Trophoblast cell (in vitro differentiated cells and primary cell): ENCODE measurements around the gene CALN1.

Source experiments
- DNase-seq, 2 donors: peaks; one replicate each; pipeline ENCODE4 v3.0.0-alpha.2; 2016
- H2AFZ ChIP-seq: 2 replicates; pipeline ENCODE4 v1.6.1; 2013; ENCODE audit warnings: low read length, moderate library complexity, mild to moderate bottlenecking; ENCODE audit not compliant: insufficient read depth, poor library complexity
- H2AK5ac ChIP-seq: 2 replicates; pipeline ENCODE4 v1.6.1; 2013; ENCODE audit warnings: mild to moderate bottlenecking, low read length
- H2BK120ac ChIP-seq: 2 replicates; pipeline ENCODE4 v1.6.1; 2013; ENCODE audit warnings: low read length, mild to moderate bottlenecking, moderate library complexity; ENCODE audit not compliant: insufficient read depth, poor library complexity
- H2BK12ac ChIP-seq: 2 replicates; pipeline ENCODE4 v1.6.1; 2013; ENCODE audit warnings: mild to moderate bottlenecking, low read length, moderate library complexity
- H2BK5ac ChIP-seq: 2 replicates; pipeline ENCODE4 v1.6.1; 2013; ENCODE audit warnings: low read length, low read depth, moderate library complexity, mild to moderate bottlenecking; ENCODE audit not compliant: poor library complexity
- H3K14ac ChIP-seq: 2 replicates; pipeline ENCODE4 v1.6.1; 2013; ENCODE audit warnings: mild to moderate bottlenecking, low read length
- H3K18ac ChIP-seq: 2 replicates; pipeline ENCODE4 v1.6.1; 2013; ENCODE audit warnings: mild to moderate bottlenecking, low read length
- H3K23ac ChIP-seq: 2 replicates; pipeline ENCODE4 v1.6.1; 2013; ENCODE audit warnings: low read length
- H3K27ac ChIP-seq: 2 replicates; pipeline ENCODE4 v1.5.1; 2013; ENCODE audit warnings: low read depth, mild to moderate bottlenecking, inconsistent platforms, low read length, moderate library complexity
- H3K27me3 ChIP-seq: 2 replicates; pipeline ENCODE4 v1.6.1; 2013; ENCODE audit warnings: inconsistent platforms, mild to moderate bottlenecking, low read length, moderate library complexity; ENCODE audit not compliant: insufficient read depth
- H3K36me3 ChIP-seq, 2 experiments: 1 replicate in 1 of 2; 2 replicates in 1 of 2; pipeline ENCODE4 v1.6.1; 2013; ENCODE audit warnings: low read length in 2 of 2, mild to moderate bottlenecking in 2 of 2, moderate library complexity in 1 of 2; ENCODE audit not compliant: insufficient read depth in 2 of 2, control insufficient read depth in 1 of 2
- H3K4ac ChIP-seq: 2 replicates; pipeline ENCODE4 v1.6.1; 2013; ENCODE audit warnings: low read depth, mild to moderate bottlenecking, low read length, moderate library complexity
- H3K4me1 ChIP-seq, 2 experiments: 1 replicate in 1 of 2; 2 replicates in 1 of 2; pipeline ENCODE4 v1.6.1; 2013; ENCODE audit warnings: low read length in 2 of 2, mild to moderate bottlenecking in 2 of 2, moderate library complexity in 1 of 2; ENCODE audit not compliant: insufficient read depth in 2 of 2, control insufficient read depth in 1 of 2
- H3K4me2 ChIP-seq: 2 replicates; pipeline ENCODE4 v1.6.1; 2013; ENCODE audit warnings: inconsistent platforms, mild to moderate bottlenecking, low read length, moderate library complexity
- H3K4me3 ChIP-seq: 2 replicates; pipeline ENCODE4 v1.5.1; 2013; ENCODE audit warnings: mild to moderate bottlenecking, low read depth, low read length, inconsistent platforms
- H3K79me1 ChIP-seq: one replicate; pipeline ENCODE4 v1.6.1; 2013; ENCODE audit warnings: low read length
- H3K79me2 ChIP-seq: 2 replicates; pipeline ENCODE4 v1.6.1; 2013; ENCODE audit warnings: low read length, mild to moderate bottlenecking; ENCODE audit not compliant: control insufficient read depth, insufficient read depth, poor library complexity
- H3K9ac ChIP-seq: 2 replicates; pipeline ENCODE4 v1.6.1; 2013; ENCODE audit warnings: mild to moderate bottlenecking, low read length
- H3K9me3 ChIP-seq: 2 replicates; pipeline ENCODE4 v1.6.1; 2013; ENCODE audit warnings: low read depth, mild to moderate bottlenecking, control low read depth, inconsistent platforms, low read length; ENCODE audit not compliant: insufficient read depth
- H4K12ac ChIP-seq: 2 replicates; pipeline ENCODE4 v1.6.1; 2013; ENCODE audit warnings: low read depth, mild to moderate bottlenecking, low read length, moderate library complexity
- H4K8ac ChIP-seq: 2 replicates; pipeline ENCODE4 v1.6.1; 2013; ENCODE audit warnings: low read depth, mild to moderate bottlenecking, low read length, moderate library complexity
- H4K91ac ChIP-seq: one replicate; pipeline ENCODE4 v1.6.1; 2013; ENCODE audit warnings: low read depth, mild to moderate bottlenecking, low read length, moderate library complexity
- WGBS: extraction: QIAGEN DNeasy Blood & Tissue Kit; methylation state at CpG from one replicate; pipeline ENCODE4 v1.1.7; 2013; ENCODE audit warnings: missing lambda C conversion rate; ENCODE audit not compliant: insufficient read length, insufficient coverage; ENCODE audit errors: extremely low coverage; 5-methylcytosine and 5-hydroxymethylcytosine counted together

The CALN1 gene

GRCh38 chr7:71753956-71754664 is 658.0 kb downstream of the CALN1 start:
- no peak overlapping the region for H3K18ac ChIP-seq
- no peak overlapping the region for H2BK5ac ChIP-seq
- no peak overlapping the region for H3K9ac ChIP-seq
- H3K4ac ChIP-seq, result no peak overlapping the region
- H2AK5ac ChIP-seq, result no peak overlapping the region
- H3K14ac ChIP-seq, result no peak overlapping the region
- no peaks in the 10 kb centered on the region for H3K27me3 ChIP-seq
- no peaks in the 10 kb centered on the region for H3K79me1 ChIP-seq
- DNase-seq, result no peak
- no peak overlapping the region for H3K27ac ChIP-seq
- H3K9me3 ChIP-seq, result peaks cover 3% of the 10 kb centered on the region
- H4K12ac ChIP-seq, result no peak overlapping the region
- no peak overlapping the region for H2AFZ ChIP-seq
- no peaks in the 10 kb centered on the region for H3K79me2 ChIP-seq
- H4K8ac ChIP-seq, result no peak overlapping the region
- H3K4me2 ChIP-seq, result no peak overlapping the region
- no peak overlapping the region for H4K91ac ChIP-seq
- H3K36me3 ChIP-seq, result no peaks in the 10 kb centered on the region
- H3K4me3 ChIP-seq, result no peak overlapping the region
- H3K23ac ChIP-seq, result no peak overlapping the region
- H3K4me1 ChIP-seq, result peaks cover 0 to 2% of the 10 kb centered on the region in 2 experiments
- no CpG with 5 or more reads among the region's 9 CpGs for WGBS
- no peak overlapping the region for H2BK120ac ChIP-seq
- H2BK12ac ChIP-seq, result no peak overlapping the region

GRCh38 chr7:71753236-71753635 is 658.9 kb downstream of the CALN1 start:
- H4K12ac ChIP-seq, result no peak overlapping the region
- no peak overlapping the region for H3K27ac ChIP-seq
- no peak overlapping the region for H2BK5ac ChIP-seq
- no peak overlapping the region for H4K91ac ChIP-seq
- H2AFZ ChIP-seq, result no peak overlapping the region
- H3K4me3 ChIP-seq, result no peak overlapping the region
- H4K8ac ChIP-seq, result no peak overlapping the region
- 96% methylated on average over 2 of the region's 2 CpGs for WGBS
- no peak overlapping the region for H2BK120ac ChIP-seq
- H3K4me1 ChIP-seq, result peaks cover 0 to 2% of the 10 kb centered on the region in 2 experiments
- H3K14ac ChIP-seq, result no peak overlapping the region
- no peaks in the 10 kb centered on the region for H3K79me2 ChIP-seq
- H3K9ac ChIP-seq, result no peak overlapping the region
- H3K4ac ChIP-seq, result no peak overlapping the region
- peaks cover 4% of the 10 kb centered on the region for H3K9me3 ChIP-seq
- H2AK5ac ChIP-seq, result no peak overlapping the region
- no peaks in the 10 kb centered on the region for H3K79me1 ChIP-seq
- H3K23ac ChIP-seq, result no peak overlapping the region
- no peaks in the 10 kb centered on the region for H3K36me3 ChIP-seq
- no peak overlapping the region for H3K18ac ChIP-seq
- no peak overlapping the region for H2BK12ac ChIP-seq
- H3K4me2 ChIP-seq, result no peak overlapping the region
- no peaks in the 10 kb centered on the region for H3K27me3 ChIP-seq
- DNase-seq, result no peak

- Histone ChIP-seq H2AK5ac (no peak overlapping the region), H2BK5ac (no peak overlapping the region), H3K79me2 (no peaks in the 10 kb centered on the region), H3K9me3 (peaks cover 4% of the 10 kb centered on the region), H3K23ac (no peak overlapping the region), H3K4ac (no peak overlapping the region), H3K27me3 (no peaks in the 10 kb centered on the region), H2AFZ (no peak overlapping the region), H3K18ac (no peak overlapping the region), H3K79me1 (no peaks in the 10 kb centered on the region), H3K9ac (no peak overlapping the region), H2BK120ac (no peak overlapping the region), H3K27ac (no peak overlapping the region), H4K12ac (no peak overlapping the region), H4K8ac (no peak overlapping the region), H2BK12ac (no peak overlapping the region), H4K91ac (no peak overlapping the region), H3K36me3 (no peaks in the 10 kb centered on the region), H3K4me1 (peaks cover 0 to 2% of the 10 kb centered on the region in 2 experiments), H3K14ac (no peak overlapping the region), H3K4me2 (peak overlapping the region; percentile 46), H3K4me3 (no peak overlapping the region)
- peak in 1 of 2 donors; percentile 39 for DNase-seq
- no CpG with 5 or more reads among the region's 43 CpGs for WGBS
These were observed 659.8 kb downstream of the CALN1 start for GRCh38 chr7:71752171-71752935.

- no peak overlapping the region for H2BK120ac ChIP-seq
- no peak overlapping the region for H3K27ac ChIP-seq
- peaks cover 0 to 2% of the 10 kb centered on the region in 2 experiments for H3K4me1 ChIP-seq
- no peaks in the 10 kb centered on the region for H3K27me3 ChIP-seq
- H3K23ac ChIP-seq, result no peak overlapping the region
- no peak overlapping the region for H3K9ac ChIP-seq
- no peak overlapping the region for H2BK5ac ChIP-seq
- no peak overlapping the region for H3K4me2 ChIP-seq
- H3K4me3 ChIP-seq, result no peak overlapping the region
- H3K9me3 ChIP-seq, result peaks cover 4% of the 10 kb centered on the region
- no peak overlapping the region for H3K4ac ChIP-seq
- no peak overlapping the region for H3K18ac ChIP-seq
- no peak overlapping the region for H2AK5ac ChIP-seq
- no peak overlapping the region for H2AFZ ChIP-seq
- DNase-seq, result no peak
- H4K8ac ChIP-seq, result no peak overlapping the region
- H4K12ac ChIP-seq, result no peak overlapping the region
- H3K14ac ChIP-seq, result no peak overlapping the region
- H3K79me1 ChIP-seq, result no peaks in the 10 kb centered on the region
- H4K91ac ChIP-seq, result no peak overlapping the region
- H3K79me2 ChIP-seq, result no peaks in the 10 kb centered on the region
- no peak overlapping the region for H2BK12ac ChIP-seq
- H3K36me3 ChIP-seq, result no peaks in the 10 kb centered on the region
- WGBS, result no CpG with 5 or more reads among the region's 6 CpGs
These were observed 661.8 kb downstream of the CALN1 start for GRCh38 chr7:71750290-71750689.
